CD4-positive, alpha-beta memory T cell (primary cell): ENCODE data around the gene ACACA. TPM values are rescaled to one million over a fixed set of nuclear protein-coding genes. Genes with fewer than 3 reads are reported as not detected.

Source experiments
- CTCF ChIA-PET: fragments of 350-600 bp; sonication (Branson Sonifier 250); formaldehyde crosslinking; loops from one replicate; lab custom pipeline; 2021; ENCODE audit warnings: inconsistent platforms; ENCODE audit not compliant: partially characterized antibody; lab: Charles Lee
- POLR2A ChIA-PET: fragments of 350-600 bp; sonication (Branson Sonifier 250); formaldehyde crosslinking; loops from one replicate; lab custom pipeline; 2021; ENCODE audit not compliant: partially characterized antibody; lab: Charles Lee
- DNase-seq, 5 donors: peaks; one replicate each; pipeline versions ENCODE4 v3.0.0 to v3.0.0-alpha.2; 2020 to 2022; ENCODE audit warnings: mixed read lengths in 1 of 5
- H3K27ac ChIP-seq: one replicate; pipeline ENCODE4 v1.7.0; 2013; ENCODE audit warnings: low read depth, low read length
- H3K27me3 ChIP-seq: 2 replicates; pipeline ENCODE4 v1.7.0; 2013; ENCODE audit warnings: mild to moderate bottlenecking, low read length, moderate library complexity; ENCODE audit not compliant: insufficient read depth
- H3K36me3 ChIP-seq: 2 replicates; pipeline ENCODE4 v1.7.0; 2013; ENCODE audit warnings: mild to moderate bottlenecking, low read length, moderate library complexity; ENCODE audit not compliant: insufficient read depth
- H3K4me1 ChIP-seq: 2 replicates; pipeline ENCODE4 v1.7.0; 2013; ENCODE audit warnings: mild to moderate bottlenecking, low read length, moderate library complexity; ENCODE audit not compliant: insufficient read depth
- H3K4me3 ChIP-seq, 2 donors: one replicate each; pipeline ENCODE4 v1.7.0; 2013; ENCODE audit warnings: low read length in 2 of 2, mild to moderate bottlenecking in 1 of 2
- H3K9me3 ChIP-seq, 2 donors: one replicate each; pipeline ENCODE4 v1.7.0; 2013; ENCODE audit warnings: low read length in 2 of 2, control low read depth in 1 of 2; ENCODE audit not compliant: control insufficient read depth in 1 of 2
- H3K27ac Mint-ChIP-seq, 7 donors: one replicate each; pipeline ENCODE4 v1.8.0; 2020 to 2021; ENCODE audit warnings: mixed read lengths in 7 of 7, mild to moderate bottlenecking in 6 of 7, inconsistent platforms in 3 of 7, moderate library complexity in 3 of 7
- H3K27me3 Mint-ChIP-seq, 2 donors: one replicate each; pipeline ENCODE4 v1.8.0; 2020 to 2021; ENCODE audit warnings: mixed read lengths in 2 of 2
- H3K36me3 Mint-ChIP-seq, 2 donors: one replicate each; pipeline ENCODE4 v1.8.0; 2020 to 2021; ENCODE audit warnings: mixed read lengths in 2 of 2, inconsistent platforms in 1 of 2, mild to moderate bottlenecking in 1 of 2
- H3K4me1 Mint-ChIP-seq, 4 donors: one replicate each; pipeline ENCODE4 v1.8.0; 2020 to 2021; ENCODE audit warnings: mixed read lengths in 4 of 4, mild to moderate bottlenecking in 1 of 4
- H3K4me3 Mint-ChIP-seq, 8 donors: one replicate each; pipeline ENCODE4 v1.8.0; 2020 to 2021; ENCODE audit warnings: mixed read lengths in 8 of 8, mild to moderate bottlenecking in 7 of 8, moderate library complexity in 6 of 8, inconsistent platforms in 3 of 8
- H3K9me3 Mint-ChIP-seq, 8 donors: one replicate each; pipeline ENCODE4 v1.8.0; 2020 to 2021; ENCODE audit warnings: mixed read lengths in 8 of 8, mild to moderate bottlenecking in 5 of 8, inconsistent platforms in 3 of 8, moderate library complexity in 1 of 8
- intact Hi-C: fragments of 100-400 bp; cut with micrococcal nuclease; formaldehyde crosslinking; loops from one replicate; pipeline ENCODE4 v1.15.1; 2023
- polyA plus RNA-seq, 2 donors: library from polyadenylated mRNA; unstranded; fragments of 300-500 nt; fragmentation: Illumina TruSeq; gene quantifications; one replicate each; pipeline ENCODE4 v1.2.3, GENCODE V29; 2021
- total RNA-seq, 2 experiments: library from RNA; stranded (reverse); gene quantifications; one replicate each; pipeline ENCODE4 v1.2.3, GENCODE V29; 2021

Gene ACACA
- total and polyA plus RNA-seq, 4 experiments from 2014 or later, result 4.8 to 15.2 (median 10.1) TPM

DNA sequence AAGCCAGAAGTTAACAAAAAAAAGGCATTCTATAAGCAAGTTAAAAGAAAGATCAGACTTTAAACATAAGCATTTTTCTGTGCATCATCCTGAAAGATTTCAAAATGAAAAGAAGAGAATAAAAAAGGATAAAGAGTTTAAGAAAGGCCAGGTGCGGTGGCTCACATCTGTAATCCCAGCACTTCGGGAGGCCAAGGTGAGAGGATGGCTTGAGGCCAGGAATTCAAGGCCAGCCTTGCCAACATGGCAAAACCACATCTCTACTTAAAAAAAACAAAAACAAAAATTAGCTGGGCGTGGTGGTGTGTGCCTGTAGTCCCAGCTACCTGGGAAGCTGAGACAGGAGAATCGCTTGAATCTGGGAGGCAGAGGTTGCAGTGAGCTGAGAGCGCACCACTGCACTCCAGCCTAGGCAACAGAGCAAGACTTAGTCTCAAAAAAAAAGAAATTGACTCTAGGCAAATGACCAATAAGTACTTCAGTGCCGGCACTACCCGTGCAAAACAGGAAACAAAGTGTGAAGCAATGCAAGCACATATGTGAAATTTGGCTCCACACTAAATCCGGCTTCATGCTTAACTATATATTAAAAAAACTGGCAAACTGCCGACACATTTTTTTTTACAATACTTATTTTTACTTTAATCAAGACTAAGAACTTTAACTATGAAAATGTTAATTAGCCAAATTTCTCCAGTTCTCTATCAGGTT lies 114.1 kb downstream of the ACACA start:
- Histone ChIP-seq H3K36me3 (no peaks in the 10 kb centered on the region), H3K27me3 (no peaks in the 10 kb centered on the region), H3K4me3 (no peak overlapping the region), H3K27ac (no peak overlapping the region), H3K9me3 (no peaks in the 10 kb centered on the region), H3K4me1 (no peaks in the 10 kb centered on the region)
- Mint-ChIP-seq H3K36me3 (peaks cover 0 to 13% of the 10 kb centered on the region in 2 donors), H3K27ac (no peak overlapping the region), H3K27me3 (no peaks in the 10 kb centered on the region), H3K4me3 (no peak overlapping the region), H3K9me3 (no peaks in the 10 kb centered on the region), H3K4me1 (peaks cover 0 to 2% (median under 1%) of the 10 kb centered on the region in 4 donors)
- POLR2A ChIA-PET, result no interaction called here
- intact Hi-C loops, result no loop called here
- CTCF ChIA-PET, result no interaction called here
- DNase-seq, result no peak

DNA sequence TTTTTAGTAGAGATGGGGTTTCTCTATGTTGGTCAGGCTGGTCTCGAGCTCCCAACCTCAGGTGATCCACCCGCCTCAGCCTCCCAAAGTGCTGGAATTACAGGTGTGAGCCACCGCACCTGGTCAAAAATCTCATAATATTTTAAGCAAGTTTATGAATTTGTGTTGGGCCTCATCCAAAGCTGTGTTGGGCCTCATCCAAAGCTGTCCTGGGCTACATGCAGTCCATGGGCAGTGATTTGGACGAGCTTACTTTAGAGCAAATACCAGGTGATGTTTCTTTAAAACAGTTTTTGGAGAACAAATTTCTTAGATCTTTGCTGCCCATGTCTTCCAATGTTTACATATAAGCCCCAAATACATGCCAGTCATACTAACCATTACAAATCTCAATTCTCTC lies 115.3 kb downstream of the ACACA start:
- H3K9me3 ChIP-seq, result no peaks in the 10 kb centered on the region
- H3K27ac ChIP-seq, result no peak overlapping the region
- Mint-ChIP-seq H3K4me1 (peaks cover 0 to 2% (median under 1%) of the 10 kb centered on the region in 4 donors), H3K27ac (no peak overlapping the region), H3K4me3 (no peak overlapping the region), H3K27me3 (no peaks in the 10 kb centered on the region), H3K9me3 (no peaks in the 10 kb centered on the region), H3K36me3 (peaks cover 0 to 13% of the 10 kb centered on the region in 2 donors)
- no peaks in the 10 kb centered on the region for H3K27me3 ChIP-seq
- intact Hi-C loops, result no loop called here
- ChIA-PET POLR2A (no interaction called here), CTCF (no interaction called here)
- no peak overlapping the region for H3K4me3 ChIP-seq
- DNase-seq, result no peak
- H3K36me3 ChIP-seq, result no peaks in the 10 kb centered on the region
- no peaks in the 10 kb centered on the region for H3K4me1 ChIP-seq

DNA sequence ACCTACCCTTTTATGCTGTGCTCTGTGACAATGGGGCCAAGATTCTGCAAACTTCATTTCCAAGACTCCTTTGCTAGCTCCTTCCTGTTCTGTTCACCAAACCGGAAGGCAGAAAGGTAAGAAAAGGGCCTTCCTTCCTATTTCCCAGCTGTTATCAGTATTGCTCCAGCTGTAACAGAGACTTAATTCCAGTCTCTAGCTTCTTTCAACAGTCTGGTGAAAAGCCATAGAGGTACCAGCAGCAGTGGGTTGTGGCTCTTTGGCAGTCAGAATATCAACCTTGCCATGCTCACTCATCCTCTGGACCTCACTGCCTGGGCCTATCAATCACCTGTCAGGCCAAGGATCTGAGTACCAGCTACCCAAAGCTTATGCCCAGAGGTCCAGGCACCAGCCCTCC lies 120.2 kb downstream of the ACACA start:
- POLR2A ChIA-PET, result no interaction called here

DNA sequence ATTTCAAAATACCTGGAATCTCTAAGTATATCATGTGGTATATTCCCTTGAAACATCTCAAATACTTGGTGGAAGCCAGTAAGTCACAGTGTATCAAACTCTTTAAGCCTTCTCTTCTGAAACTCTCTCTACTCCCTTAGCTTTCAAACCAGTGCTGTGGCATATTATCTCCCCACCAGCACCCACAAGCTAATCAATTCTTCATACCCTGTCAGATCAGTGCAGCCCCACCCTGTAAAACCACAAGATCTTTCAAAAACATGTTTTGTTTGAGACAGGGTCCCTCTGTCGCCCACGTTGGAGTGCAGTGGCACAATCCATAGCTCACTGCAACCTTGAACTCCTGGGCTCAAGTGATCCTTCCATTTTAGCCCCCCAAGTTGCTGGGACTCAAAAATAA lies 122.4 kb downstream of the ACACA start:
- Histone ChIP-seq H3K27me3 (no peaks in the 10 kb centered on the region), H3K27ac (no peak overlapping the region), H3K4me3 (no peak overlapping the region), H3K4me1 (peaks cover 7% of the 10 kb centered on the region), H3K9me3 (no peaks in the 10 kb centered on the region), H3K36me3 (no peaks in the 10 kb centered on the region)
- intact Hi-C loops, result no loop called here
- CTCF ChIA-PET, result no interaction called here
- H3K9me3 Mint-ChIP-seq, result no peaks in the 10 kb centered on the region
- peaks cover 18 to 31% of the 10 kb centered on the region in 2 donors for H3K36me3 Mint-ChIP-seq
- peaks cover 3 to 13% (median 5%) of the 10 kb centered on the region in 4 donors for H3K4me1 Mint-ChIP-seq
- no peaks in the 10 kb centered on the region for H3K27me3 Mint-ChIP-seq
- H3K27ac Mint-ChIP-seq, result peak overlapping the region in 1 of 7 donors; percentile 57
- POLR2A ChIA-PET, result no interaction called here
- no peak for DNase-seq
- peak overlapping the region in 1 of 8 donors; percentile 35 for H3K4me3 Mint-ChIP-seq

More for the DNA sequence above, 120.2 kb downstream of the ACACA start:
- no peak for DNase-seq
- Mint-ChIP-seq H3K36me3 (peaks cover 18 to 26% of the 10 kb centered on the region in 2 donors), H3K4me1 (peaks cover 4 to 13% (median 5%) of the 10 kb centered on the region in 4 donors), H3K27ac (no peak overlapping the region), H3K9me3 (no peaks in the 10 kb centered on the region), H3K27me3 (no peaks in the 10 kb centered on the region), H3K4me3 (no peak overlapping the region)
- CTCF ChIA-PET, result interaction anchor here (1.5 to 1.6 kb wide), 2 partner anchors 11 to 323 kb away, joined by 3 to 5 read pairs; partner anchors contain the start of gene SYNRG
- Histone ChIP-seq H3K27me3 (no peaks in the 10 kb centered on the region), H3K4me1 (peaks cover 7% of the 10 kb centered on the region), H3K27ac (no peak overlapping the region), H3K9me3 (no peaks in the 10 kb centered on the region), H3K4me3 (no peak overlapping the region), H3K36me3 (no peaks in the 10 kb centered on the region)
- intact Hi-C loops, result no loop called here

DNA sequence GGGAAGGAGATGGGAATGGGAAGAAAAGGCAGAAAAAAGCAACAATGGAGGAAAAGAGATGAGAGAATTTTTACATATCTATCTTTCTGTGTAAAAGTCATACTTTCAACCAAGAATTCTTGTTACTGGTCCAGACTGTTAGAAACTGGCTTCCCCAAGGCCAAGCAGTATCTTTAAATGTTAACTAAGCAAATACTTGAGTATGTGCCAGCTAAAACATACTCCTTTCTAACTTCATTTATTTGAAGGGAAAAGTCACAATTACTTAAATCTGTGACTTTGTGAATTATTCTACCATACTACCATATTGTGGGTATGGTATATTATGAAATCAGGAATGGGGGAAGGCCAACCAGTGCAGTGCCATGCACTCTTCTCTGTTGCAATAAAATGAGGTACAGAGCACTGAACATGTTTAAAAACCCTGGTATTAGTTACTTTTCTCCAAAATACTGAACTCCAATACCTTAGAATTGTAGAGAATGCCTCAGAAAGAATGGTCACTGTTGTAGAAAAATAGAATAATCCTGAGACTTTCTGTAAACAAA lies 123.1 kb downstream of the ACACA start:
- no peak for DNase-seq
- H3K4me3 Mint-ChIP-seq, result no peak overlapping the region
- H3K9me3 Mint-ChIP-seq, result no peaks in the 10 kb centered on the region
- no peaks in the 10 kb centered on the region for H3K27me3 Mint-ChIP-seq
- POLR2A ChIA-PET, result no interaction called here
- no peak overlapping the region for H3K27ac ChIP-seq
- H3K4me1 Mint-ChIP-seq, result peaks cover 3 to 13% (median 5%) of the 10 kb centered on the region in 4 donors
- no peaks in the 10 kb centered on the region for H3K27me3 ChIP-seq
- H3K27ac Mint-ChIP-seq, result no peak overlapping the region
- no peaks in the 10 kb centered on the region for H3K36me3 ChIP-seq
- CTCF ChIA-PET, result no interaction called here
- intact Hi-C loops, result no loop called here
- H3K36me3 Mint-ChIP-seq, result peaks cover 18 to 30% of the 10 kb centered on the region in 2 donors
- no peaks in the 10 kb centered on the region for H3K9me3 ChIP-seq
- H3K4me1 ChIP-seq, result peaks cover 7% of the 10 kb centered on the region
- H3K4me3 ChIP-seq, result no peak overlapping the region

DNA sequence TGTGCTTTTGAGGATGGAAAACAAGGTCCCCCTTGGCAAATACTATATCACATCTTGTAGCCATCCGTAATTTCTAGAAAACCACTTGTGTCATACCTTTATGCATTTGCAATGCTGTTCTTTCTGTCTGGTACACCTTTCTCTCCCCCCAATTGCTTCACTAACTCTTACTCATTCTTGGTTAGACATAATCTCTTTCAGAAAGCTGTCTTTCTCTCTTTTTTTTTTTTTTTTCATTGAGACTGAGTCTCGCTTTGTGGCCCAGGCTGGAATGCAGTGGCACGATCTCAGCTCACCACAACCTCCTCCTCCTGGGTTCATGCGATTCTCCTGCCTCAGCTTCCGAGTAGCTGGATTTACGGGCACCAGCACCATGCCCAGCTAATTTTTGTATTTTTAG lies 125.8 kb downstream of the ACACA start:
- peaks cover 7% of the 10 kb centered on the region for H3K4me1 ChIP-seq
- CTCF ChIA-PET, result no interaction called here
- Mint-ChIP-seq H3K4me3 (no peak overlapping the region), H3K27ac (no peak overlapping the region), H3K36me3 (peaks cover 31 to 35% of the 10 kb centered on the region in 2 donors), H3K9me3 (no peaks in the 10 kb centered on the region), H3K27me3 (no peaks in the 10 kb centered on the region), H3K4me1 (peaks cover 3 to 13% (median 5%) of the 10 kb centered on the region in 4 donors)
- POLR2A ChIA-PET, result no interaction called here
- H3K36me3 ChIP-seq, result no peaks in the 10 kb centered on the region
- no peak overlapping the region for H3K4me3 ChIP-seq
- DNase-seq, result no peak
- H3K9me3 ChIP-seq, result no peaks in the 10 kb centered on the region
- no peak overlapping the region for H3K27ac ChIP-seq
- intact Hi-C loops, result no loop called here
- H3K27me3 ChIP-seq, result no peaks in the 10 kb centered on the region

DNA sequence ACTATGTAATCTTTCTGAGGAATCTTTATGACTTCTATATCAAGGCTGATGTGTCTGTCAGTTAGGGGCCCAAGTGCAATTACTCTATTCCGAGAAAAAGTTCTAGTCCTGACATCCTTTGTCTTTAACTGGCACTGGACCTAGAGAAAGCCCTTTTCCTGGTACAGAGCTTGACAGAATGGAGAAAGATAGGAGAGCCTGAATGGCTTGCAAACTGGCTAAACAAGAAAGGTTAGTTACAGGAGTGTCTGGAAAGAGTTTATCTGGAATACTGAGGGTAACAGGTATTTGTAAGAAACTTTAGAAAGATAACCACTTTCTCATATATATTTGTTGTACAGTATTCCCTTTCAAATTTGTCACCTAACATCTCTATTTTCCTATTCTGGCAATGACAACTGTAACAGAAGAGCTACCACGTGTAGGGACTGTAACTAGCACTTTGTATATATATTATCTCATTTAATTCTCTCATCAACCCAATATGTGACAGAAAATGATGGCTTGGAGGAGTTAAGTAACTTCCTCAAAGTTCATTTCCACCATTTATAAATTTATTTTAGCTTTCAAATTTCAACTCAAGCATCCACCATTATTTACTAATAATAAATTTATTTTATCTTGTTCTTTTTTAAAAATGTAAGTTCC lies 128.3 kb downstream of the ACACA start:
- Mint-ChIP-seq H3K36me3 (peaks cover 40 to 55% of the 10 kb centered on the region in 2 donors), H3K4me3 (no peak overlapping the region), H3K9me3 (no peaks in the 10 kb centered on the region), H3K27me3 (no peaks in the 10 kb centered on the region), H3K27ac (no peak overlapping the region), H3K4me1 (peaks cover 0 to 4% (median under 1%) of the 10 kb centered on the region in 4 donors)
- intact Hi-C loops, result no loop called here
- no peaks in the 10 kb centered on the region for H3K36me3 ChIP-seq
- ChIA-PET POLR2A (no interaction called here), CTCF (no interaction called here)
- DNase-seq, result no peak
- H3K9me3 ChIP-seq, result no peaks in the 10 kb centered on the region
- H3K27ac ChIP-seq, result no peak overlapping the region
- no peaks in the 10 kb centered on the region for H3K27me3 ChIP-seq
- H3K4me3 ChIP-seq, result no peak overlapping the region
- H3K4me1 ChIP-seq, result no peaks in the 10 kb centered on the region
